EL (cell line): ENCODE data around the gene GPR68.
A peak's percentile ranks its signal among the peaks of the same experiment; 100 is the strongest.

Source experiments
- DNase-seq: peaks from one replicate; pipeline ENCODE4 v3.0.0-alpha.2; 2016

Gene GPR68

GRCh38 chr14:91244501-91244901 lies at the start of gene GPR68:
Gene GPR68 (minus strand): TSS chr14:91244704. CDS start chr14:91235050, 9,654 bp downstream.
- peak; percentile 28 for DNase-seq

- DNase-seq = no peak
These were observed 49.6 kb upstream of the GPR68 start for GRCh38 chr14:91294153-91294552.

GRCh38 chr14:91293281-91293680 lies 48.8 kb upstream of the GPR68 start:
- DNase-seq = no peak

GRCh38 chr14:91292491-91292890 lies 48.0 kb upstream of the GPR68 start:
- DNase-seq = no peak

- no peak for DNase-seq
These were observed 47.4 kb upstream of the GPR68 start for GRCh38 chr14:91291786-91292405.

GRCh38 chr14:91290986-91291385 lies 46.5 kb upstream of the GPR68 start:
- DNase-seq = no peak

GRCh38 chr14:91289464-91289863 lies 45.0 kb upstream of the GPR68 start:
- no peak for DNase-seq

GRCh38 chr14:91288876-91289275 lies 44.4 kb upstream of the GPR68 start:
- no peak for DNase-seq

GRCh38 chr14:91286530-91286937 lies 42.0 kb upstream of the GPR68 start:
- DNase-seq = peak; percentile 77

GRCh38 chr14:91284791-91285548 lies 40.5 kb upstream of the GPR68 start:
- DNase-seq = no peak

GRCh38 chr14:91284146-91284790 lies 39.8 kb upstream of the GPR68 start:
- peak; percentile 86 for DNase-seq

GRCh38 chr14:91283666-91284065 lies 39.2 kb upstream of the GPR68 start:
- peak; percentile 39 for DNase-seq

- no peak for DNase-seq
These were observed 38.6 kb upstream of the GPR68 start for GRCh38 chr14:91282954-91283645.

- DNase-seq = peak; percentile 82
These were observed 36.8 kb upstream of the GPR68 start for GRCh38 chr14:91281346-91281745.

- DNase-seq = no peak
These were observed 35.6 kb upstream of the GPR68 start for GRCh38 chr14:91280129-91280528.

- DNase-seq = no peak
These were observed 34.9 kb upstream of the GPR68 start for GRCh38 chr14:91279354-91279753.

GRCh38 chr14:91278383-91278715 lies 33.8 kb upstream of the GPR68 start:
- DNase-seq = no peak

GRCh38 chr14:91277546-91278382 lies 33.3 kb upstream of the GPR68 start:
- no peak for DNase-seq

- DNase-seq = no peak
These were observed 30.3 kb upstream of the GPR68 start for GRCh38 chr14:91274796-91275195.

GRCh38 chr14:91273885-91274273 lies 29.4 kb upstream of the GPR68 start:
- DNase-seq = no peak

- DNase-seq = no peak
These were observed 28.9 kb upstream of the GPR68 start for GRCh38 chr14:91273273-91273884.
